ENCODE data around the gene FARP1.

FARP1 gene

GRCh38 chr13:98450026-98450425, 307.1 kb downstream of the FARP1 start:
- no peak for DNase-seq

- no peak for DNase-seq
Measured at GRCh38 chr13:98450539-98451111, 307.7 kb downstream of the FARP1 start.

- peak; percentile 67 for DNase-seq
Measured at GRCh38 chr13:98451676-98452470, 309.0 kb downstream of the FARP1 start.

GRCh38 chr13:98452851-98453843, 310.3 kb downstream of the FARP1 start:
- DNase-seq = no peak

- peak; percentile 71 for DNase-seq
Measured at GRCh38 chr13:98454389-98454881, 311.5 kb downstream of the FARP1 start.

GRCh38 chr13:98456413-98456845, 313.5 kb downstream of the FARP1 start:
- no peak for DNase-seq

GRCh38 chr13:98457053-98457452, 314.2 kb downstream of the FARP1 start:
- no peak for DNase-seq

GRCh38 chr13:98458431-98458830, 315.5 kb downstream of the FARP1 start:
- DNase-seq = no peak

GRCh38 chr13:98459171-98459681, 316.3 kb downstream of the FARP1 start:
- DNase-seq = no peak

- DNase-seq = no peak
Measured at GRCh38 chr13:98459721-98460370, 317.0 kb downstream of the FARP1 start.

- no peak for DNase-seq
Measured at GRCh38 chr13:98460516-98460915, 317.6 kb downstream of the FARP1 start.

- no peak for DNase-seq
Measured at GRCh38 chr13:98461486-98462240, 318.8 kb downstream of the FARP1 start.

- no peak for DNase-seq
Measured at GRCh38 chr13:98462241-98462882, 319.5 kb downstream of the FARP1 start.

GRCh38 chr13:98462946-98463345, 320.1 kb downstream of the FARP1 start:
- DNase-seq = no peak

- peak; percentile 81 for DNase-seq
Measured at GRCh38 chr13:98466634-98467236, 323.8 kb downstream of the FARP1 start.

GRCh38 chr13:98467263-98467985, 324.5 kb downstream of the FARP1 start:
- DNase-seq = no peak

GRCh38 chr13:98468361-98468760, 325.5 kb downstream of the FARP1 start:
- no peak for DNase-seq

GRCh38 chr13:98468929-98469328, 326.0 kb downstream of the FARP1 start:
- no peak for DNase-seq

- DNase-seq = no peak
Measured at GRCh38 chr13:98470920-98471319, 328.0 kb downstream of the FARP1 start.

GRCh38 chr13:98471934-98472333, 329.0 kb downstream of the FARP1 start:
- DNase-seq = no peak

Measured in NCI-H1694 (cell line).